Stomach (tissue), 4 donors: ENCODE results near the gene TNFSF8.

ENCODE experiments used
- EP300 ChIP-seq: sonication (generic); formaldehyde crosslinking; IDR thresholded peaks from one replicate; pipeline ENCODE4 v1.6.1; 2017; ENCODE audit warnings: antibody characterized with exemption
- POLR2A ChIP-seq, 4 donors: fragments of 450-650 bp; IDR thresholded peaks; one replicate each; pipeline ENCODE4 v1.6.1; 2016; ENCODE audit warnings: antibody characterized with exemption in 4 of 4, control low read depth in 2 of 4, mild to moderate bottlenecking in 1 of 4, moderate library complexity in 1 of 4
- POLR2AphosphoS5 ChIP-seq, 3 donors: sonication (generic); formaldehyde crosslinking; IDR thresholded peaks; one replicate each; pipeline ENCODE4 v1.6.1; 2016; ENCODE audit warnings: antibody characterized with exemption in 3 of 3
- TF ChIP-seq, protein P1 (sequence below), 7 experiments: fragments of 450-650 bp in 4 of 7; fragments of 200-600 bp in 3 of 7; sonication (generic) in 3 of 7; IDR thresholded peaks; one replicate each; pipeline ENCODE4 v1.5.1; 2016 to 2019; ENCODE audit warnings: antibody characterized with exemption in 7 of 7, control low read depth in 2 of 7, mild to moderate bottlenecking in 1 of 7

DNA sequence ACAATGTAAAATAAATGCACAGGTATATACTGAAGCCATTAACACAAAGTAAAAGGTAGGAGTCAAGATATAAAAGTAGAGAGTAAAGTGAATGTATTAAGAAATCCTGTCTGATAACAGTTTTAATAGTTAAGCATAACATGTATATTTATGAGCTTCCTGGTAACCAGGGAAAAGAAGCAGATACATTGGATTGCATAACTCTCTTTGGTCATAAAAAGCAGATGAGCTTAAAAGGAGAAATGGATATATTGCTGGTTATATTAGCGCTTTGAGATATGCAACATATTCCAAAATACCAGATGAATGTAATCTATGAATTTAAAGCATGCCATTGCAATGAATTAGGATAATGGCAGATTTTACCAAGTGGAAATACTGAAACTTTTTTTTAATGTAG, 6.2 kb upstream of the TNFSF8 start:
- TF ChIP-seq, protein P1, sequence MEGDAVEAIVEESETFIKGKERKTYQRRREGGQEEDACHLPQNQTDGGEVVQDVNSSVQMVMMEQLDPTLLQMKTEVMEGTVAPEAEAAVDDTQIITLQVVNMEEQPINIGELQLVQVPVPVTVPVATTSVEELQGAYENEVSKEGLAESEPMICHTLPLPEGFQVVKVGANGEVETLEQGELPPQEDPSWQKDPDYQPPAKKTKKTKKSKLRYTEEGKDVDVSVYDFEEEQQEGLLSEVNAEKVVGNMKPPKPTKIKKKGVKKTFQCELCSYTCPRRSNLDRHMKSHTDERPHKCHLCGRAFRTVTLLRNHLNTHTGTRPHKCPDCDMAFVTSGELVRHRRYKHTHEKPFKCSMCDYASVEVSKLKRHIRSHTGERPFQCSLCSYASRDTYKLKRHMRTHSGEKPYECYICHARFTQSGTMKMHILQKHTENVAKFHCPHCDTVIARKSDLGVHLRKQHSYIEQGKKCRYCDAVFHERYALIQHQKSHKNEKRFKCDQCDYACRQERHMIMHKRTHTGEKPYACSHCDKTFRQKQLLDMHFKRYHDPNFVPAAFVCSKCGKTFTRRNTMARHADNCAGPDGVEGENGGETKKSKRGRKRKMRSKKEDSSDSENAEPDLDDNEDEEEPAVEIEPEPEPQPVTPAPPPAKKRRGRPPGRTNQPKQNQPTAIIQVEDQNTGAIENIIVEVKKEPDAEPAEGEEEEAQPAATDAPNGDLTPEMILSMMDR (IDR thresholded peaks at IDR 0.05), result no peak
- TF ChIP-seq POLR2AphosphoS5 (IDR thresholded peaks at IDR 0.05), result no peak
- no peak for TF ChIP-seq POLR2A (IDR thresholded peaks at IDR 0.05)
- TF ChIP-seq EP300, result no peak
